ENCODE measurements around the gene ADAMTS9.

DNA sequence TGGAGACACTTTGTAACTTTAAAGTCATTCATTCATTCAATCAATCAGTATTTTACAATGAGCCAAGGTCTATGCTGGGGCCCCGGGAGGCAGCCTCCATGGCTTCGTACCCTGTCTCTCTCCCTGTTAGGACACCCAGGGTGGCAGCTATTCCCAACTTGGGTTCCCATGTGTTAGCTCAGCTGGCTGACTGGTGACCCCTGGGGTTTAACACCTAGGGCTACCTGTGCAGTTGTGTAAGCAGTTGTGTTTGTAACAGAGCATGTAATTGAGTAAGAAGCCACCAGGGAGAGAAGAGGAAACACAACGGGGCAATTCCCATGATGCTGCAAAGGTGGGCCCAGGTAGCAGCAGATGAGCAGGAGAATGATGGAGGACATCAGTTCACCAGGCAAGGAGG lies 132.4 kb downstream of the ADAMTS9 start:
- no peak for TF ChIP-seq EZH2phosphoT487 (IDR thresholded peaks at IDR 0.05; ENCODE audit: unreplicated experiment)
- TF ChIP-seq CTCF (conservative IDR thresholded peaks at IDR 0.05; ENCODE audit: low read depth in 2 of 2) = no peak
- no peak for TF ChIP-seq NANOG (IDR thresholded peaks at IDR 0.05; ENCODE audit: borderline replicate concordance)
- TF ChIP-seq CREB1 (CRISPR knock-in tag; IDR thresholded peaks at IDR 0.05; ENCODE audit: low read depth) = no peak
- TF ChIP-seq REST (IDR thresholded peaks at IDR 0.05; ENCODE audit: unreplicated experiment) = no peak
- TF ChIP-seq JUNB (IDR thresholded peaks at IDR 0.05; ENCODE audit: unreplicated experiment) = no peak
- no peak for TF ChIP-seq EZH2 (IDR thresholded peaks at IDR 0.05; ENCODE audit: low read depth, unreplicated experiment)
- TF ChIP-seq POLR2AphosphoS5 (IDR thresholded peaks at IDR 0.05; ENCODE audit: low read depth) = no peak
- TF ChIP-seq ZNF331 (CRISPR knock-in tag; IDR thresholded peaks at IDR 0.05; ENCODE audit: low read depth) = no peak
- TF ChIP-seq STAT1 (IDR thresholded peaks at IDR 0.05; ENCODE audit: unreplicated experiment) = no peak
- TF ChIP-seq, protein P1, sequence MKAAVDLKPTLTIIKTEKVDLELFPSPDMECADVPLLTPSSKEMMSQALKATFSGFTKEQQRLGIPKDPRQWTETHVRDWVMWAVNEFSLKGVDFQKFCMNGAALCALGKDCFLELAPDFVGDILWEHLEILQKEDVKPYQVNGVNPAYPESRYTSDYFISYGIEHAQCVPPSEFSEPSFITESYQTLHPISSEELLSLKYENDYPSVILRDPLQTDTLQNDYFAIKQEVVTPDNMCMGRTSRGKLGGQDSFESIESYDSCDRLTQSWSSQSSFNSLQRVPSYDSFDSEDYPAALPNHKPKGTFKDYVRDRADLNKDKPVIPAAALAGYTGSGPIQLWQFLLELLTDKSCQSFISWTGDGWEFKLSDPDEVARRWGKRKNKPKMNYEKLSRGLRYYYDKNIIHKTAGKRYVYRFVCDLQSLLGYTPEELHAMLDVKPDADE (IDR thresholded peaks at IDR 0.05) = no peak
